HK-2 (cell line): Measurements from ENCODE around the gene ARID1B.

Experiments used
- DNase-seq: peaks from one replicate; pipeline ENCODE4 v3.0.0-alpha.2; 2018; ENCODE audit not compliant: unreplicated experiment

ARID1B gene

GRCh38 chr6:156877126-156877863 lies 100.1 kb downstream of the ARID1B start:
- no peak for DNase-seq

GRCh38 chr6:156878681-156879080 lies 101.5 kb downstream of the ARID1B start:
- DNase-seq: no peak

- no peak for DNase-seq
Measured at GRCh38 chr6:156879186-156879585, 102.0 kb downstream of the ARID1B start.

GRCh38 chr6:156879591-156879990 lies 102.4 kb downstream of the ARID1B start:
- no peak for DNase-seq

GRCh38 chr6:156880913-156881312 lies 103.7 kb downstream of the ARID1B start:
- DNase-seq: no peak

GRCh38 chr6:156881687-156882629 lies 104.8 kb downstream of the ARID1B start:
- DNase-seq: no peak

- no peak for DNase-seq
Measured at GRCh38 chr6:156883497-156884252, 106.5 kb downstream of the ARID1B start.

- no peak for DNase-seq
Measured at GRCh38 chr6:156884306-156884705, 107.1 kb downstream of the ARID1B start.

- DNase-seq: no peak
Measured at GRCh38 chr6:156885562-156885961, 108.4 kb downstream of the ARID1B start.

- no peak for DNase-seq
Measured at GRCh38 chr6:156886409-156886808, 109.2 kb downstream of the ARID1B start.

GRCh38 chr6:156887623-156888269 lies 110.6 kb downstream of the ARID1B start:
- no peak for DNase-seq

- DNase-seq: no peak
Measured at GRCh38 chr6:156889469-156889868, 112.3 kb downstream of the ARID1B start.

- no peak for DNase-seq
Measured at GRCh38 chr6:156889986-156890385, 112.8 kb downstream of the ARID1B start.

- DNase-seq: no peak
Measured at GRCh38 chr6:156890627-156891314, 113.6 kb downstream of the ARID1B start.

- DNase-seq: no peak
Measured at GRCh38 chr6:156897907-156898531, 120.8 kb downstream of the ARID1B start.

- DNase-seq: no peak
Measured at GRCh38 chr6:156899071-156899470, 121.9 kb downstream of the ARID1B start.

GRCh38 chr6:156899532-156900135 lies 122.5 kb downstream of the ARID1B start:
- DNase-seq: no peak

GRCh38 chr6:156900292-156900691 lies 123.1 kb downstream of the ARID1B start:
- DNase-seq: no peak

- no peak for DNase-seq
Measured at GRCh38 chr6:156901309-156902019, 124.3 kb downstream of the ARID1B start.
